Limb (tissue), 2 donors: ENCODE data around the gene FOXP4.

Experiments used
- DNase-seq, 2 donors: peaks; one replicate each; pipeline ENCODE4 v3.0.0-alpha.2; 2016; ENCODE audit errors: extremely low spot score in 2 of 2

FOXP4 gene

GRCh38 chr6:41642960-41643898 lies 97.0 kb downstream of the FOXP4 start:
- DNase-seq = no peak

DNA sequence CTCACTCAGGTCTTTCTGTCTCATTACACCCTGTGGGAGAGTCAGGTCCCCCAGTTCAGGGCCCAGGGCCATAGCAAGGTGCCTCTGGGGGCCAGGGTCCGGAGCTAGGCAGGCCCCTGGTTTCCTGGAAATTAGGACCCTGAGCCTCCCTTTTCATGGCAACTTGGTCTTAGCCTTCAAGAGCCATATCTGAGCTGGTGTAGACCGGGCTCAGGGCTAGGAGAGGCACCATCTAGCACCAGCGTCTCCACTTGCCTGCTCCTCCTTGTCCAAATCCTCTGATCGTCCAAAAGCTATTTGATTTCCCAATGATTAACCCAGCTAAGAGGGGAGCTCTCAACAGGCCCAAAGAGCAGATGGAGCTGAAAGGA lies 97.7 kb downstream of the FOXP4 start:
- no peak for DNase-seq

DNA sequence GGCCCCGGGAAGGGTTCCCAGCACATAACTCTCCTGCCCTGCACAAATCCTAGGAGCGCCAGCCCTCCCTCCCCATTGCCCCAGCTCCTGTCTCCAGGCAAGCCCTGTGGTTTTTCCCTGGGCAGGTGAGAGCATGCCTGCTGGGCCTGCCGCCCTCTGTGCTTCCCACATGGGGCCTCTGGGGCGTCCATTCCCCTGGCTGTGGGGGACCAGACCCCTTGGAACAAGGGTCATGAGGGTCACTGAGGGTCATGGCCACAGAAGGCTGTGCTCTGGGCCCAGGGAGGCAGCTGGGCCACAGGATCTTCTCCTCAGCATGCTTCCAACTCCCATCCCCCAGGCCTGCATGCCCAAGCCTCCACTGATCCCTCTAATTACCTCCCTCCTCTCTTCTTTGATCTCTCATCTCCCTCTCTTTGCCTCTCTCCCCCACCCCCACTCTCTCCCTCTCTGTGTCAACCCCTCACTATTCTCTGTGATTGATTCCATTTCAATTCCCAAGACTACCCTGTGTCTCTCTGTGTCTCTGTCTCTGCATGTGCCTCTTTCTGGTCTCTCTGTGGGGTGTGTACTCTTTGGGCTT lies 98.2 kb downstream of the FOXP4 start:
- peak in 1 of 2 donors; percentile 22 for DNase-seq

DNA sequence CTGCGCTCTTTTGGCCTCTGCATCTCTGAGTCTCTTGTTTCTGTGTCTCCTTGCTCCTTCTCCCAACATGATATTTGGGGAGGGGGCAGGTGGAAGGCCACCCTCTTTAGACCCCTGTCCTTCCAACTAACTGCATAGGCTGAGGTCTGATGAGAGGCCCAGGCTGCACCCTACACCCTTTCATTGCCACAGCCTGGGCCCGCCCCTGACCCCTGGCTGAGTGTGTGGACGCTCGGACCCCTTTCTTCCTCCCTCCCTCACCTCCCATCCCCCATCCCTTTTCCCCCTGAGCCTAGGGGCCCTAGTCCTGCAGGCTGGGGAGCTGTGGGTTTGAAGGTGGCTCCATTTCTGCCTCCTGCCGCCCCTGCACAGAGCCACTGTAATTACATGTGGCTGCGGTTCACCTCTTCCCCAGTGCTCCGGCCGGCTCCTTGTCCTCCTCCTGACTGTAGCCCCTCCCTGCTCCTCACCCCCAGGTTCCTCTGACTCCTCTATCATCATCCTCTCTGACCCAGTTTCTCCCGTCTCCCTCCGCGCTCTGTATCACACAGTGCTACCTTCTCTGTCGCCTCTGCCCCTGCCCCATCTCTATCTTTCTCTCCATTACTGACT lies 98.9 kb downstream of the FOXP4 start:
- no peak for DNase-seq

DNA sequence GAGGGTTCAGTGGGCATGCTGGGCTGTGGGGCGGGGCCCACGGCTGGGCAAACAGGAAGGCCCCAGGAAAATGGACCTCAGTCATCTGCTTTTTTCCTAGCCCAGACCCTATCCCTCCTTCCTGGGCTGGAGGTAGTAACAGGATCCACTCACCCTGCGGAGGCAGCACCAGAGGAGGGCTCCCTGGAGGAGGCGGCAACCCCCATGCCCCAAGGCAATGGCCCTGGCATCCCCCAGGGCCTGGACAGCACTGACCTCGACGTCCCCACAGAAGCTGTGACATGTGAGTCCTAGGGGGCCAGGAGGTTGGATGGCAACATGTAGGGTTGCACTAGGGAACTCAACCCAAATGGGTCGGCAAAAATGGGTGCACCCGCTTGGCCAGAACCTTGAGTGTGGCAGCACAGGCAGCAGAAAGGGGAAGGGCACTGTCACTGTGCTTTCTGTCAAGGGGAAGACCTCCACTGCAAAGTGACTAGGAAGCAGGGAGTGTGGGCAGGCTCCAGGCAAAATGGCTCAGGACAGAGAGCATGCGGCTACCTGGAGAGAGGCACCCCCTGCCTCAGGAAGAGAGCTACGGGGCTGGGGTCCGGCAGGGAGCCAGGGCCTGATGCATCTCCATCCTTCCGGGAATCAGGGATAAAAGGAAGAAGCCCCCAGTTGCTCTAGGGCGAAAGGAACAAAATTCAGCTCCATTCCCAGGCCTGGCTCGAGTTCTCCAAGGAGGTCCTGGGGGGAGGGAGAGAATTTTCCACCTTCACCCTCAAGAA lies 100.0 kb downstream of the FOXP4 start:
- no peak for DNase-seq

DNA sequence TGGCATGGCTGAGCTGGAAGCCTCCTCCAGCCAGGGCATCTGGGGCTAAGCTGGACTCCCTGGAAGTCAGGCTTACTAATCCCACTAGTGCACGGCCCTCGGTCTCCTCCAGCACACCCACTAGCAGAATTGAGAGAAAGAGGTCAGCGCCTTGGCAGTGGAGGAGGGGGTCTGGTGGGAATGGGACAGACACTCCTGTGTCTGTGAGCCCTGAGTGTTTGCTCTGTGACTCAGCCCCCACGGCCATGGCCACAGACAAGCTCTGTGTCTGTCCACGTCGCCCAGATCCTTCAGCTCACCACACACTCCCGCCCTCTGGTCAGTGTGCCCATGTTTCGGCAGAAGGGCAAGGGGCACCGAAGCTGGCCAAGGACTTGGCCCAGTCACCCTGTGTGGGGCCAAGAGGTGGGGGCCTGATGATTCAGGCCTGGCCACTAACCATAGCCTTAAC lies 100.9 kb downstream of the FOXP4 start:
- DNase-seq = no peak

- DNase-seq = no peak
These were observed 101.9 kb downstream of the FOXP4 start for GRCh38 chr6:41648070-41648585.

DNA sequence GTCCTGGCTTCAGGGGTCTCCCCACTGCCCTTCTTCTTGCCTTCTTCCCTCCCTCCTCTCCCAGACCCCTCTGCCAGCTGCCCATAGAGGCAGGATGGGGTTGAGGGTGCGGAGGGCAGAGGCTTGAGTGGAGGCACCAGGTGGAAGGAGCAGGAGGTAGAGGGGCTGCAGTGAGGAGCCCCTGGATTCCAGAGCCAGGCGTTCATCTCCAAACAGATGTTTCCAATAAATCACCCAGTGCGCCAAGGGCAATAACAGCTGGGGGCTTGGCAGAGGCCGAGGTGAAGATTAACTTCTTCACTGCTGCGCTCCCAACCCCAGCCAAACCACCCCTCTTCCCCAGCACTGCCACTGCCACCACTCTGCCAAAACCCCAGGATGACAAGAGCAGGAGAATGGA lies 102.7 kb downstream of the FOXP4 start:
- peak; percentile 70 to 77 for DNase-seq

DNA sequence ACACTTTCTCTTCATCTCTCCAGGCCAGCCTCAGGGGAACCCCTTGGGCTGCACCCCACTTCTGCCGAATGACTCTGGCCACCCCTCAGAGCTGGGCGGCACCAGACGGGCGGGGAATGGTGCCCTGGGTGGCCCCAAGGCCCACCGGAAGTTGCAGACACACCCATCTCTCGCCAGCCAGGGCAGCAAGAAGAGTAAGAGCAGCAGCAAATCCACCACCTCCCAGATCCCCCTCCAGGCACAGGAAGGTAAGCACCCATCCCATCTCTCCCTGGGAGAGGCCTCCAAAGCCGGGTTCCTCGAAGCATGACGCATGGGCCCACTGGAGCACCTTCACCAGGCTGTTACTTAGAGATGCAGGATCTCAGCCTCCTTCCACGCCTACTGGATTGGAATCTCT lies 103.4 kb downstream of the FOXP4 start:
- no peak for DNase-seq

DNA sequence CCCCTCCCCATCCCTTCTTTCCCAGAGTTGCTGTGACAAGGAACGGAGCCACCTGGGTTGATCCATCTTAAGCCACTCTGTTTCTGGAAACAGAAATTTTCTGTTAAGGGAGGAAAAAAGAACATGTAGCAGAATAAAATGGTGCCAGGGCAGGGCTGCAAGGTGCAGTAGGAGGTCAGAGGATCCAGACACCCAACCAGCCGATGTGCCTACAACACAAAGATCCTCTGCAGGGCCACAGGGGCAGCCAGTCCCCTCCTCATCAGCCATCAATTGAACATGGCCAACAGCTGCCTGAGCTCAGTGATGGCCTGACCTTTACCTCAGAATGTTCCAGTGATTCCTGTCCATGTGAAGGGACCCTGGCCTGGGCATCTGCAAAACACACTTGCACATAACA lies 103.9 kb downstream of the FOXP4 start:
- DNase-seq = no peak

DNA sequence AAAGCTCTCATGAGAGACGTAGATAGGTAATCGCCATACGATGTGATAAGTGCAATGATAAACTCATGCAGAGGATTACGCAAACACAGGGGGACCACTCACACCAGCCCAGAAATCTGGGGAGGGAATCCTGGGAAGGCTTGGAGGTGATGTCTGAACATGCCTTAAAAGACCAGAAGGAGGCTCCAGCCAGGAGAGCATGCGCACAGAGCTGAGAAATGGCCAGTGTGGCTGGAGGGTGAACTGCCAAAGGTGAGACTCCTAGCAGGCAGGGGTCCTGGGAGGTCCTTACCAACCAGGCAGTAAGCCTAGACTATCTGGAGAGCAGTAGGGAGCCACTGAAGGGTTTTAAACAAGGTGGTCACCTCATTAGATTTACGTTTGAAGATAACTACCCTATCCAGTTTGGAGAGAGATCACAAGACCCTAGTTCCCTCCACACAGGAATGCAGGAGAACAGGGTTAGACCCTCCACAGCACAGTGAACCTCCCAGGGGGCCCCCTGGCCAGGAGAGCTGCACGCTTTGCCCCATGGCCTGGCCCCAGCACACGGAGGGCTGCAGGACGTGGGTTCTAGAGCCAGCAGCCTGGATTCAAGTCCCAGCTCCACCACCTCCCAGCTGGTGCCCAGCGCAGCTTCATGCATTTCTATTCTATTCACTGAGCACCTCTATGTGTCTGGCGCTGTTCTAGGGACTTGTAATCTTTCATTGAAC lies 105.2 kb downstream of the FOXP4 start:
- DNase-seq = no peak
